ENCODE data around the gene IGSF9B. TPM values are rescaled to one million over a fixed set of nuclear protein-coding genes. Genes with fewer than 3 reads are reported as not detected.

The IGSF9B gene
- total RNA-seq, 2 experiments from 2014 or later = 0.95 to 2.8 TPM

DNA sequence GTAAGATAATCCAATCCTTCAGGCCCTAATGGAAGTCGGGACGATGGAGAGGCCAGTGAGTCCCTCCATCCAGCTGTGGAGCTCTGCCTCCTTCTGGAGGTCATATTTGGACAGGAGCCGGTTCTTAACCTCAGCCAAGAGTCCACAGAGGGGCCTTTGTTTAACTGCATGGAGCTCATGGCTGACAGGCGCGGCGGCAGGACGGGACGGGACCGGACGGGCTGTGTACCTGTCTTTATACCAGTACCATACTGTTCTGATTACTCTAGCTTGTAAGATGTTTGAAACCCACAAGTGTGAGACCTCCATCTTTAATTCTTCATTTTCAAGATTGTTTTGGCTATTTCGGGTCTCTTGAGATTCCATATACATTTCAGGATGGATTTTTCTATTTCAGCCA is 91.3 kb downstream of the IGSF9B start:
- Histone ChIP-seq H3K4me1 (ENCODE audit: insufficient read depth, low read length, poor library complexity, severe bottlenecking) (no peaks in the 10 kb centered on the region), H3K36me3 (ENCODE audit: insufficient read depth, low read length) (no peaks in the 10 kb centered on the region), H3K9me2 (ENCODE audit: insufficient read depth, low read length) (no peaks in the 10 kb centered on the region), H3K27ac (ENCODE audit: low read depth, low read length, poor library complexity, severe bottlenecking) (no peak overlapping the region), H3K4me3 (ENCODE audit: low read depth, low read length, poor library complexity, severe bottlenecking) (no peak overlapping the region), H3K79me2 (ENCODE audit: insufficient read depth, low read depth, low read length) (no peaks in the 10 kb centered on the region), H3K4me2 (ENCODE audit: low read length) (no peak overlapping the region), H4K20me1 (ENCODE audit: insufficient read depth, low read length) (no peaks in the 10 kb centered on the region), H3K9me3 (ENCODE audit: low read length) (no peaks in the 10 kb centered on the region), H2AFZ (ENCODE audit: low read length) (no peak overlapping the region)
- intact Hi-C loops (cut with micrococcal nuclease; ENCODE audit: unreplicated experiment) = no loop called here
- TF ChIP-seq, protein P1, sequence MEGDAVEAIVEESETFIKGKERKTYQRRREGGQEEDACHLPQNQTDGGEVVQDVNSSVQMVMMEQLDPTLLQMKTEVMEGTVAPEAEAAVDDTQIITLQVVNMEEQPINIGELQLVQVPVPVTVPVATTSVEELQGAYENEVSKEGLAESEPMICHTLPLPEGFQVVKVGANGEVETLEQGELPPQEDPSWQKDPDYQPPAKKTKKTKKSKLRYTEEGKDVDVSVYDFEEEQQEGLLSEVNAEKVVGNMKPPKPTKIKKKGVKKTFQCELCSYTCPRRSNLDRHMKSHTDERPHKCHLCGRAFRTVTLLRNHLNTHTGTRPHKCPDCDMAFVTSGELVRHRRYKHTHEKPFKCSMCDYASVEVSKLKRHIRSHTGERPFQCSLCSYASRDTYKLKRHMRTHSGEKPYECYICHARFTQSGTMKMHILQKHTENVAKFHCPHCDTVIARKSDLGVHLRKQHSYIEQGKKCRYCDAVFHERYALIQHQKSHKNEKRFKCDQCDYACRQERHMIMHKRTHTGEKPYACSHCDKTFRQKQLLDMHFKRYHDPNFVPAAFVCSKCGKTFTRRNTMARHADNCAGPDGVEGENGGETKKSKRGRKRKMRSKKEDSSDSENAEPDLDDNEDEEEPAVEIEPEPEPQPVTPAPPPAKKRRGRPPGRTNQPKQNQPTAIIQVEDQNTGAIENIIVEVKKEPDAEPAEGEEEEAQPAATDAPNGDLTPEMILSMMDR (conservative IDR thresholded peaks at IDR 0.05; ENCODE audit: low read length) = no peak
- no peak for TF ChIP-seq EZH2phosphoT487 (IDR thresholded peaks at IDR 0.05; ENCODE audit: borderline replicate concordance, low read depth, low read length)
- ChIA-PET CTCF (ENCODE audit: unreplicated experiment) (no interaction called here), POLR2A (no interaction called here)
- no TSS peak for BruUV-seq (replicated peaks)
- DNase-seq (ENCODE audit: low spot score) = no peak

DNA sequence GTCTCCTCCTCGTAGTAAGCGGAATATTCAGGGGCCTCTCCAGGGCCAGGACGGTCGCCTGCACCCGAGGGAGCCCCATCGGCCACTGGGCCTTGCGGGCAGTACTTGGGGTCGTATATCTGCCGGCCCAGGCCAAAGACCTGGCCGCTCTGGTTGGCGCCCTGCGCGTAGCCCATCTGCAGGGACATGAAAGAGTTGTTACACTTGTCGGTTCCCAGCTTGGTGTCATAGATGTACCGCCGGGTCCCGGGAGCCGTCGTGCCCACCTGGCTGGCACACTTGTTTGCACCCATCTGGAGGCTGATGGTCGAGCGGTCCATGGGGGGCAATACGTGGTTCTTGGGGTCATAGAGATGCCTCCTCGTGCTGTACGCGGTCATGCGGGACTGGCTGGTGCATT is 92.0 kb downstream of the IGSF9B start:
- Histone ChIP-seq H3K36me3 (ENCODE audit: insufficient read depth, low read length) (no peaks in the 10 kb centered on the region), H4K20me1 (ENCODE audit: insufficient read depth, low read length) (no peaks in the 10 kb centered on the region)
- TF ChIP-seq EZH2phosphoT487 (IDR thresholded peaks at IDR 0.05; ENCODE audit: borderline replicate concordance, low read depth, low read length) = no peak
- TF ChIP-seq, protein P1 (conservative IDR thresholded peaks at IDR 0.05; ENCODE audit: low read length) = no peak

DNA sequence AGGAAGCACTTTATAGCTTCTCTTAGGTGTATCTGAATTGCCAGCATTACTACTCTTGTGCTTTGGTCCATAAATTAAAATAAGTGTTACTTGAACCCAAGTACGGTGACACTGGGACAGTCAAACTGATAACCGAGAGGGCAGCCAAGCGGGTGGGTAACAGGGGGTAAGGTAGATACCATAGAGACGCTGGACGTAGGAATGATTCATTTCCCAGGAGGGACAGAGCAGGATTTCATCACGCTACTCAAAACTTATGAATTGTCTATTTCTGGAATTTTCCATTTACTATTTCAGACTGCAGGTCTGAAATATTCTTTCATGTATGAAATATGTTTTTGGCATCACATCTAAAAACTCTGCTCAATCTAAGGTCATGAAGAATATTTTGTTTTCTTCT is 96.6 kb downstream of the IGSF9B start:
- ChIA-PET CTCF (ENCODE audit: unreplicated experiment) (no interaction called here), POLR2A (interaction anchor here (1.0 kb wide), 1 partner anchor 16 kb away, joined by 3 read pairs; no protein-coding TSS in a partner anchor)
- BruUV-seq (replicated peaks) = no TSS peak
- Histone ChIP-seq H4K20me1 (ENCODE audit: insufficient read depth, low read length) (no peaks in the 10 kb centered on the region), H3K4me2 (ENCODE audit: low read length) (no peak overlapping the region), H3K4me3 (ENCODE audit: low read depth, low read length, poor library complexity, severe bottlenecking) (no peak overlapping the region), H3K27ac (ENCODE audit: low read depth, low read length, poor library complexity, severe bottlenecking) (no peak overlapping the region), H3K36me3 (ENCODE audit: insufficient read depth, low read length) (no peaks in the 10 kb centered on the region), H3K9me3 (ENCODE audit: low read length) (no peaks in the 10 kb centered on the region), H2AFZ (ENCODE audit: low read length) (no peak overlapping the region), H3K79me2 (ENCODE audit: insufficient read depth, low read depth, low read length) (no peaks in the 10 kb centered on the region), H3K9me2 (ENCODE audit: insufficient read depth, low read length) (no peaks in the 10 kb centered on the region), H3K4me1 (ENCODE audit: insufficient read depth, low read length, poor library complexity, severe bottlenecking) (no peaks in the 10 kb centered on the region)
- TF ChIP-seq, protein P1 (conservative IDR thresholded peaks at IDR 0.05; ENCODE audit: low read length) = no peak
- no peak for TF ChIP-seq EZH2phosphoT487 (IDR thresholded peaks at IDR 0.05; ENCODE audit: borderline replicate concordance, low read depth, low read length)
- intact Hi-C loops (cut with micrococcal nuclease; ENCODE audit: unreplicated experiment) = no loop called here
- DNase-seq (ENCODE audit: low spot score) = no peak

More for the DNA sequence above, 92.0 kb downstream of the IGSF9B start:
- DNase-seq (ENCODE audit: low spot score) = no peak
- intact Hi-C loops (cut with micrococcal nuclease; ENCODE audit: unreplicated experiment) = no loop called here
- H3K27ac ChIP-seq (ENCODE audit: low read depth, low read length, poor library complexity, severe bottlenecking) = no peak overlapping the region
- H3K4me2 ChIP-seq (ENCODE audit: low read length) = no peak overlapping the region
- no peak overlapping the region for H2AFZ ChIP-seq (ENCODE audit: low read length)
- H3K9me2 ChIP-seq (ENCODE audit: insufficient read depth, low read length) = no peaks in the 10 kb centered on the region
- no peaks in the 10 kb centered on the region for H3K79me2 ChIP-seq (ENCODE audit: insufficient read depth, low read depth, low read length)
- no peaks in the 10 kb centered on the region for H3K4me1 ChIP-seq (ENCODE audit: insufficient read depth, low read length, poor library complexity, severe bottlenecking)
- no peak overlapping the region for H3K4me3 ChIP-seq (ENCODE audit: low read depth, low read length, poor library complexity, severe bottlenecking)
- H3K9me3 ChIP-seq (ENCODE audit: low read length) = no peaks in the 10 kb centered on the region
- POLR2A ChIA-PET = no interaction called here
- CTCF ChIA-PET (ENCODE audit: unreplicated experiment) = no interaction called here
- no TSS peak for BruUV-seq (replicated peaks)

Other genes starting within 250 kb of the IGSF9B start
- gene SPATA19, start 111.5 kb downstream of the IGSF9B start, total RNA-seq (2014; rRNA removed; shearing (Covaris generic)) = not detected in 2 replicates
- gene SPATA19, start 111.5 kb downstream of the IGSF9B start, total RNA-seq (2022) = not detected in 2 replicates
- not detected in 2 replicates for gene JAM3, start 112.1 kb upstream of the IGSF9B start, total RNA-seq (2014; rRNA removed; shearing (Covaris generic))
- gene JAM3, start 112.1 kb upstream of the IGSF9B start, total RNA-seq (2022) = not detected in 2 replicates